Stimulated activated CD4-positive, alpha-beta T cell treated with anti-CD3 and anti-CD28 coated beads, TNF-alpha, amount 100 ng/mL, for 24 hours (primary cell): Measurements from ENCODE around the gene FBN2.

Experiments
- DNase-seq, 3 experiments: peaks; one replicate each; pipeline ENCODE4 v3.0.0-alpha.2; 2020; ENCODE audit warnings: low read depth in 3 of 3

Gene FBN2

DNA sequence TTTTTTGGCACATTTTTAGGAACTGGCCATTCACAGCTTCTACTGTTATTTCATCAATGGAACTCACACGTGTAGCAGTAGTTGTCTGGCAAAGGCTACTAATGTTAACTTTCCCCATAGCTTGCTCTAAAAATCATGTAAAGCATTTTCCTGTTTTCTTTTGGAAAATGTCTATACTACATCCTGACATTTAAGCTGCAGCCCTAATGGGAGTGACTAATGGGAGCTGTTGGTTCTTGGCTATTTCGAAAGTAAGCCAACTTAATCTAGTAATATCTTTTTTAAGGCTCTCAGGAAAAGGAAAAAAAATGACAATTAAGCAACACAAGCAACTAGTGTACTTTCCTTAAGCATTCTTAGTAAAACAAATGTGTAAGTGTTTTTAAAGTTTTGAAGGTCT, 285.3 kb downstream of the FBN2 start:
- DNase-seq = no peak

DNA sequence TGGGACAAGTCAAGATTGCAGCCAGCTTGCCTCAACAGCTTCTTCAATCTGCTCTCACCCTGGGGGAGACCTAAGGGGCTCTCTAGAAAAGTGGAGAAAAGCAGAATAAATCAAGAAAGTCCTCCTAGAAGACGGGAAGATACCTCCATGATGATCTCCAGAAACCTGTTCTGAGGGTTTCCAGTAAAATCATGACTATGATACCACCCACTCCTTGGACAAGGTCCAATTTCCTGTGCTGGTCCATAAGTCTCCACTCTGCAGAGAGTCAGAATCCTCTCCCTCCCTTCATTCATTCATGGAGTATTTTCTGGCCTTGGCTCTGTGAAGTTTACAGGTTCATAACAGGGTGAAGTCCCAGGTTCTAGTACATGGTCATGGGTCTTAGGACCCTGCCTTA, 285.8 kb downstream of the FBN2 start:
- DNase-seq = no peak

DNA sequence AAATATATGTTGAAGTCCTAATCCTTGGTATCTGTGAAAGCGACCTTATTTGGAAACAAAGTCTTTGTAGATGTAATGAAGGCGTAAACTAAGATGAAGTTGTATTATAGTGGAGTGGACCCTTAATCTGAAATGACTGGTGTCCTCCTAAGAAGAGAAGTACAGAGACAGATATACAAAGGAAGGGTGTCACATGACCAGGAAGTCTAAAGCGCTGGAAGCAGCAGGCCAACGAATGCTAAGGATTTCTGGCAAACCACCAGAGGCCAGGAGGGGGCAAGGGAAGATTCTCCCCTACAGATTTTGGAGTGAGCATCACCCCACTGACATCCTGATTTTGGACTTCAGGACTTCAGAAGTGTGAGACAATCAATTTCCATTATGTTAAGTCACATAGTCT, 292.1 kb downstream of the FBN2 start:
- DNase-seq = no peak

DNA sequence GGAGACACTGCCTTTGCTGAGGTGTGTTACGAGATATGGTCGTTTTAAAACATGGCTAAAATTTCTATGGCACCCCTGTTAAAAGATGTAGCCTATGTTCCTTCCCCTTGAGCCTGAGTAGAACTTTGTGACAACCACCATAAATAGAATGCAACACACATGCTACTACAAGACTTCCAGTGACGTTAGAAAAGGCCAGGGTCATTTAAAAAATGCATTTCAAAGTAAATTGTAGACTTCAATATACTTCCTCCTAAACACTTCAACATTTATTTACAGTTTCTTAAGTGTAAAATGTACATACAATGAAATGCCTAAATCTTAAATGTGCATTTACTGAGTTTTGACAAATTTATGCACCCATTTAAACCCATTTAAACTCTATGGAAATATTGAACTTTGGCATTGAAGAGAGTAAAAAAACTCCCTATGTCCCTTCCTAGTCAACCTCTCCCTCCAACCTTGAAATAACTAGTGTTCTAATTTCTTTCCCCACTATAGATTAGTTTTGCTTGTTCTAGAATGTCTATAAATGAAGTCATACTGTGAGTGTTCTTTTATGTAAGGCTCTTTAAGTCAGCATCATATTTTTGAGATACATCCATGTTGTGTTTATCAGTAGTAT, 294.0 kb downstream of the FBN2 start:
- no peak for DNase-seq

DNA sequence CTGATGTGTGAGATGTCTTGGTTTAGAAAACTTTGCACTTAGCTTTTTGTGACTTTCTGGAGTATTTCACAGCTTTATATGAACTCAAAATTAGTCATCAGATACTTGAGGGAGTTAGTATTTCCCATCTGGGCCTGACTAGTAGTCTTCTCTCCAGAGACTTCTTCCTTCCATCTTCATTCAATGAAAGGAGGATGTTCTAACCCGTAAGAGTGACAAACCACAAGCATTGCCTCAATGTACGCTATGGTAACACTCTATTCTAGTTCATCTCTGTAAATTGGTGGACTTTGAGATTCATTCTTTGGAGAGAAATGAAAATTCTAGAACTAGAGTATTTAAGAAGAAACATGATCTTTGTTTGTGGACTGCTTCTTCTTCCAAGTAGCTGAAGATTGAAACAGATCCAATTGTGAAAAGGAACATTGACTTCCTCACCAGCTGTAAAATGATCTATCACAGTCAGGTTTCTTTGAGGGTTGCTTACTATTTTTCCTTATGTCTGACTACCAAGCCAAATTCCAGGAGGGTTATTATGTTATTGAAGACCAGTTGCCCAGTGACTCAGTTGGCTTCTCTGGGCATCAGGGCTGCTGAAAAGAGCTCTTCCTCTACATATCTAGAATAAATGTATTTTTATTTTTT, 296.9 kb downstream of the FBN2 start:
- DNase-seq = no peak

DNA sequence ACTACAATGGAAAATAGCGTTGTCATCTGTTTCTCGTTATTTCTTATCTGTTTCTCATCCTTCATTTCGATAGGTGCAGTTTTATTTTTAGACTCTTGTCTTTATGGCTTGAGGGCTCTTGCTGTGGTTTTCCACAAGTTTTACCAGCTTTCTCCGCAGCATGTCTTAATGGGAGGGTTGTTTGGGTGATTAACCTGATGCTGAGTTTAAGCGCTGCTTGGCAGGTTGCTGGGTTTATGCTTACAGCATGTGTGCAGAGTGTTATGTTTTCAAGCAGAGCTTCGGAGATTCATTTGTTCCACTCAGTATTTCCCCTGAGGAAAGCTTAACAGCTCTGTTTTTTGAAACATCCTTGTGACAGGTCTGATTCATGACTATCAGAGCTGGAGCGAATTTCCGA, 300.5 kb downstream of the FBN2 start:
- DNase-seq = no peak

DNA sequence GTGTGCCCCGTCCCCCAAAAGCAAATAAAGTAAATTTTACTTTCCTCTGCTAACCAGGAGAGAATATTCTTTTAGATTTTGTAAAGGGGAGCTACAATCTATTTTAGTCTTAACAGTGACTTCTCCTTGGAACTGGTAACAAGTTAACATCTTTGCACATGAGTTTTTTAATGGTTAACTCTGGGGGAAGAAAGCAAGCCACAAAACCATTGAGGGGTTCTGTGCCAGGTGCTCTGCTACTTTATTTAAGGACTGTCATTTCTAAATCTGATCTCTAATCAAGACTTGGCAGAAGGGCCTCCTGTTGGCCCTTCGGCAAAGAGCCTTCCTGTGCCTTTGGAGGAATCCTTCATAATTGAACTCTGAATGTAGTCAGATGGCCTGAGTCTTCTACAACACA, 301.0 kb downstream of the FBN2 start:
- DNase-seq = no peak

DNA sequence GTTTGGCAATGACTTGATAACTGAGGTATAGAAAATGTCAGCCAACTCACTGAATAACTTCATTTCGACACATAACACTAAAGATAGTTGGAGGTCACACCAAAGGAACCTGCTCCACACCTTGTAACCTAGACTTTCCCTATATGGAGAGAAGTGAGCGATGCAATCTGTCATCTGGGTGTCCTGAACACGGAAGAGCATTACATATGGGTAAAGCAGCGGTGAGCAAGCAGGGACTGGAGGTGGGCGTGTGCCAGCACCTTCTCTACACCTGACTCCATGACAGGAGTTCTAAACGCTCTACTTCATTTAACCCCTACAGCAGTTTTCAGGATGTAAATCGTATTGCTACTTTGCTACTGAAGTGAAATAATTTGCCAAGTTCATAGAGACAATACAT, 301.7 kb downstream of the FBN2 start:
- no peak for DNase-seq

DNA sequence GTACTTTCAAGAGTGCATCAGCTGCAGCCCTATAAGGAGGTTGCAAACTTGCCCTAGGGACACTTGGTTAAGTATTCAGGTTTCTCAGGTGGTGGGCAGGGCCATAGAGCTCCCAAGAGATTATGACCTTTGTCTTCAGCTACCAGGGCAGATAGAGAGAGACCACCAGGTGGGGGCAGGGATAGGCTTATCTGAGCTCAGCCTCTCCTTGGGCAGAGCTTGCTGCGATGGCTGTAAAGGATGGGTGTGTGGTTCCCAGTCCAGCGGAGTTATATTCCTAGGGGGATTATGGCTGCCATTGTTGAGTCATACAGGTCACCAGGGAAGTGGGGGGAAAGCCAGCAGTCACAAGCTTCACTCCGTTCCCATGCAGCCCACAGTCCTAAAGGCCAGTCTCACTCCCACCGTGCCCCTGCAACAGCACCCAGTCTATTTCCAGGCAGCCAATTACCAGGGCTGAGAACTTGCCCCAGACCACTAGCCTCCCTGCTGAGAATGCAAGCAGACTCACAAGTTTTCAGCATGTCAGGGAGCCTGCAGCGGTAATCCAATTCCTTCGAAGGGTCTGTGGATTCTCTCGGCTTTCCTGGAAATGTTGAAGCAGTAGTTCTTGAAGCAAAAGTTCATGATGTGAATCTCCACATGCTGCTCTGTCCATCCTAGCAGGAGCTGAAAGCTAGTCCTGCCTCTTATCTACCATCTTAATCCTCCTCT, 303.0 kb downstream of the FBN2 start:
- DNase-seq = no peak

DNA sequence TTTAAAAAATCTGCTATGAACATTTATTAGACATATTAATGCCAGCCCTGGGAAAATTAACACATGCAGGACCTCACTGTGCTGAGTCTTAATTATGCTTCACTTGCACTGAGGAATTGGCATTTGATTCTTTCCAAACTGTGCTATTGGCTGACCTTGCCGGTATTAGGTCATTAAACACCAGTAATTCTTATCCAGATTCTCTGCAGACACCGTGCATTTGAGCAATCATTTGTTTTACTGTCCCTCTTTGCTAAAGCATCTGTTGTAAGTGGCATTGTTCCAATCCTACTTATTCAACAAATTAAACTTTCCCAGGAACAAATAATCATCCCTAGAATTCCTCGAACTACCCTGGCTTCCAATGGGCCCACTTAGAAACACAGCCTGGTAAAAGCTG, 309.5 kb downstream of the FBN2 start:
- no peak for DNase-seq

DNA sequence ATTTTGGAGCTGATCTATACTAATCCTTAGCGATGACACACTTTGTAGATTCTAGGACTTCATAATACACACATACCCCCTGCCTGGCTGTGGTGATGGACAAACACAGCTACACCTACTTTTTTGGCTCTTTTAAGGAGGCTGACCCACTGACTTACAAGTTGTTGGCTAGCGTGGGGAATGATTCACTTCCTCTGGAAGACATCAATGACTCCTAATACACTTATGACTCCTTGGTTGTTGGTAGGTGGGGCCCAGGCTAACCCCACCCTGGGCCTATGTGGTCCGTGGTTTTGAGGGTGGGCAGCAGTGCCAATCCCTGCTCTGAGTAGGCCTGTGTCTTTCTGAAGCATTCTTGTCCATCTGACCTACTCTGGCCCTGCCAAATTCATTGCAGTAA, 310.0 kb downstream of the FBN2 start:
- DNase-seq = no peak

DNA sequence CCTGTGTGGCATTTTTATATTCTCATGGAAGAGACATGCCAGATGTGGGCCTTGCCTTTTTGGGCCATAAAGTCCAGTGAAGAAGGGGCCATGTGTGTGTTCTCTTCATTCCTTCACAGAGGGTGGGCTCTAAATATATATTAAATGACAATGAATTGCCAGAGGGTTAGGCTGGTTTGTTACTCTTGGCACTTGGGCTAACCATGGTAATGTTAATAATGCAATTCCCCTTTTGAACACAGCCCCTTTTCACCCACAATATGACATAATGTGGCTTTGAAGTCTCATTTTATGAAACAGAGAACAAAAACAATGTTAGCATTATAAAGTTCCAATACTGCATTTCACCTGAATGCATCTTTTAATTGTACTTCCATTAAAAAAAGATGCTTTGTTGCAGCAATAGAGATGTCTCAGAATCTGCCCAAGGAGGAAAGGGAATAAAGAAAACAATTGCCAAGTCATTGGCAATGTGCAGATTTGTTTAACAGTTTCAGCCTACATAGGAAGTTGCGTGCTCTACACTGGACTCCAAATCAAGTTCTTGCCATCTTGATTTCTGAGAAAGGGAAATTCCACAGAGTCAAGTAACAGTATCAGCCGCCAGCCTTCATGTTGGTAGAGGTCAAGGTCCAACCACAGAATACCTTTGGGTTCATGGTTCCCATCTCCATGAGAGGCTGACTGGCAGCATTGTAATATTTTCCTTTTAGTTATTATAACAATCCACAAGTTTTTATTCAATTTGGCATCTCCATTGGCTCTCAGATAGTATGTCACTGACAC, 312.6 kb downstream of the FBN2 start:
- DNase-seq = no peak

DNA sequence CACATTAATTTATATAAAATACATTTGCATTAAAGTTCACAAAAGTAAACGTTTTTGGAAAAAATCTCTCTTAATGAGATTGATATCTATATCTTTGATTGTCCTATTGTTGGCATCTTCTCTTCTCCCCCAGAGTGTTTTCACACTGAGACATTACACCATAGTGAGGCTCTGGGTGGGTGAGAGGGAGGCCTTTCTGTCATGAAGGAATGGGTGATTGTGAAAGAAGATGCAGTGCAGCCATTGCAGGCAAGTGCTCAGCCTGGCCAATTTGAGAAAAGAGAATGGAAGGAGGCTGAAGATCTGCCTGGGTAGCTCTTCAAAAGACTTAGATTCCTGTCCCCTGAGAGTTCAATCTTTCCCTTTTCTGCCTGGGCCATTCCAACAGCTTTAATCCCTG, 313.7 kb downstream of the FBN2 start:
- no peak for DNase-seq

DNA sequence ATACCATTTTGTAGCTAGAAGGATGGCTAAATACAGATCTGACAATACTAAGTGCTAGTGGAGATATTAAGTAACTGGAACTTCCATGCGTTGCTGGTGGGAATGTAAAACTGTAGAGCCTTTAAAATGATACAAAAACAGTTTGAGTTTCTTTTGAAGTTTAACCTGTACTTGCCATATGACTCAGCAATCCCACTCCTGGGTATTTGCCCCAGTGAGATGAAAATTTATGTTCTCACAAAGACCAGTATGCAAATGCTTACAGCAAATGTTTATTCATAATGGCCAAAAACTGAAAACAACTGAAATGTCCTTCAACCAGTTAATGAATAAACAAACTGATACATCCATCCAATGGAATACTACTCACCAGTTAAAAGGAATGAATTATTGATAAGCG, 317.2 kb downstream of the FBN2 start:
- DNase-seq = no peak

DNA sequence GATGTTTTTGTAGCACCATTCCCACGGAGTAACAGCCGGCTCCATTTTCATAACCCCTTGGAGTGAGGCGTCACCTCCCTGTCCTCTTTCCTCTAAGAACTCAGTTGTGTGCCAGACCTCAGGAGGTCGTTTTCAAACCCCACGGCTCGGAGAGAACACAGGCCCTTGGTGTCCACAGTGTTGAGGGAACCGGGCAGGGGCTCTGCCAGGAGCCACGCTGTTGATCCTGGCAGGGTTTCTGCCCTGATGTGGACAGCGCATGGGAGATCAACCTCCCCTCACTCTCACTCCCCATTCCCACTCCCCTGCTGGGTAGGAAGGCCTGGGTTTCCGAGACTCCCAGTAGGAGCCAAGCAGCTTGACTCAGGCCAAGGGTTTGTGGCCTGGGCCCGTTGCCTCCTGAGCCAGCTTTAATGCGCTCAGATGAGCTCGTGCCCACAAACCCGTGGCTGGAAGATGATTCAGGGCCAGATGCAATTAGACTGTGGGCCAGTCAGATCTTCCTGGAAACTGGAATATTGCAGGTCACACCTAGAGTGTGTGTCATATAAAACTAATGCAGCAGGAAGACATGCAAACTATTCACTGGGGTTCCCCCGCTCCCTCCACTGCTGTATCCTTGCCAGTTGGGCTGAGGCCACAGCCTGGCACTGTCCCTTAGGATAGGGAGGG, 321.0 kb downstream of the FBN2 start:
- no peak for DNase-seq

DNA sequence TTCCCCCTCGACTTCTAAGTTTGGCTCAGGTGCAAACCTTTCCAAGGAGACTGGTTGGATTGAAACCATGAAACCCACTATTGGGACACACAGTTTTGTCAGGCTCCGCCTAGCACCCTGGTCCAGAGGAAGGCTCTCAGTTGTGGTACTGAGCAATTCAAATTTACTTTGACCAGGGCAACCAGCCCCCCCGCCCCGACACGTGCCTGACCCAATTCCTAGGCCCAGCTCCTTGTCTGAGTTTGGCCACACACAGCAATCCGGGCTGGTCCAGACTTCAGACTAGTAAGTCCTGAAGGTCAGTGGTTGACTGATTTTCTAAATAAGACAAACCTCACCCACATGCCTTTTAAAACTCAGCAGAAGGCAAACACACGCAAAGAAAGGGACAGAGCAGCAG, 321.8 kb downstream of the FBN2 start:
- DNase-seq = no peak

DNA sequence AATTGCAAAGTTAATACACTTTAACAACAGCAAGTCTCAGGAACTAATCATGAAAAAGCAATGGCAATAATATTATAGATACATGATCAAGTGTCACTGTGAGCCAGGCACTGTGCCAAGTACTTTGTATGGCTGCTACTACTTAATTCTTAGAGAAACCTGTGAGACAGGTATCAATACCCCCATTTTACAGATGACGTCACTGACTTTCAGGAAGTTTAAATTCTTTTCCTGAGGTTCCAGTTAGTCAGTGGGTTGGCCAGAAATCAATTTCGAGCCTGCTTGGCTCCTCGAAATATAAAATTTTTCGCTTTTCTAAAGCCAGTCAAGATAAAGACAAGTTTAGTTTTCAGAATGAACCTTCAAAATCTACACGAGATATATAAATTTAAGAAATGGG, 324.2 kb downstream of the FBN2 start:
- DNase-seq = no peak

DNA sequence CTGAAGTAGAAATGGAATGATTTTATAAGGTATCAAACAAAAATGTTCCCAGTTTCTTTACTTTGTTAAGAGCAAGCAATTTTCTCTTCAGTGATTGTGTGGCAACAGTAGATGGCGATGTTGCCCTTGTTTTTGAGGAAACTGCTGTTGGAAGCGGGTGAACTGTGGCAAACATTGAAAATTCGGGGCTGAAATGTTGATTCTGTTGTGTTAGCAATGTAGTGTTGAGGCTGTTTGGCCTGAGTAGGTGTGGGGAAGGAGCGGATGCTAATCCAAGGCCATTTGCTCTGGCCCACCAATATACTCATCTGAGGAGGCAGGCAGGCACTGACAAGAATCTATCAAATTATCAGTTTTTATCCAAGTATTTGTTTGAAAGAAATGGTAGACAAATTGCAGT, 324.7 kb downstream of the FBN2 start:
- DNase-seq = peak in 2 of 3 experiments; percentile 15 to 23

DNA sequence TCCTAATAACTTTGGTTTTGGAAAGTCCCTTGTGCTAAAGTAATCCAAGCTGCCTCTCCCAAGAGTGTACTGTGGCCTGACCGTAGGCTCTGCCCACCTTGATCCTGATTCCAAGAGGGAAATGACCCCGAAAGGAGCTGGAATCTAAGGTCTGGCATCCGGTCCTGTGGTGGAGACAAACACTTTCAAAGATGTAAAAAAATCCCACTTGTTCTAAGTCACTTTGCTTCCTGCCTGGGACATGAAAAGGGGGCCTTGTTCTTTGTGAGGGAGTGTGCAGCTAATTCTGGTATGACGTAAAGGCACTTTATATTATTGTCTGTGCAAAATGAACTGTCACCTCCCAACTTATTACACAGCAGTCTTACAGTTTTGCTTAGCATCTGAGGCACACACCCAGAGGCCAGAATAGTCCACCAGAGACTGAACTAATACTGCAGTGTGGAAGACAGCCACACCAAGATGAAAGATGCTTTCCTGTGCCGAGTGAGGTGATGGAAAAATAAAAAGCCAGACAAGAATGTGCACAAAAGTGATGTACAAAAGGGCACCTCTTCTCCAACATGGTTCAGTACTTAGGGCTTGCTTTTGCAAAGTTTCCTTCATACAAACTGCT, 325.7 kb downstream of the FBN2 start:
- DNase-seq = no peak

DNA sequence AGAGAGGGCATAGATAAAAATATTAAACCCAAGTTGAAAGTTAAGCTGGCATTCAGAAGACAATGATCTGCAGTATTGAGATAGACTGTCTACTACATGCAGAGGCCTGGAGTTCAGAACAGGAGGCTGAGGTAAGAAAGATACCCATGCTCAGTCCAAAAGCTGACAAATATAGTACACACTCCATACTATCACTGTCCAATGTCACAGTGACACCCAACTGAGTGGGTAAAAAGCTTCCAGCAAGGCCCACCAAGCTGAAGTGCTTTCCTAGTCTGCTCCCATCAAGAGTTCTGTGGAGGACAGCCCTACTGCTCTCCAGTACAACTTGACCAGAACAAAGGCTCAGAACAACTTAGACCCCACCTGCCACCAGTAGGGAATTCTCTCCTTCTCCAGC, 329.6 kb downstream of the FBN2 start:
- no peak for DNase-seq
